Epidermal melanocyte (primary cell): ENCODE data around the gene YPEL3.

Source experiments
- DNase-seq: peaks from one replicate; pipeline ENCODE4 v3.0.0; 2011; ENCODE audit warnings: low spot score; ENCODE audit not compliant: insufficient read length

Gene YPEL3

DNA sequence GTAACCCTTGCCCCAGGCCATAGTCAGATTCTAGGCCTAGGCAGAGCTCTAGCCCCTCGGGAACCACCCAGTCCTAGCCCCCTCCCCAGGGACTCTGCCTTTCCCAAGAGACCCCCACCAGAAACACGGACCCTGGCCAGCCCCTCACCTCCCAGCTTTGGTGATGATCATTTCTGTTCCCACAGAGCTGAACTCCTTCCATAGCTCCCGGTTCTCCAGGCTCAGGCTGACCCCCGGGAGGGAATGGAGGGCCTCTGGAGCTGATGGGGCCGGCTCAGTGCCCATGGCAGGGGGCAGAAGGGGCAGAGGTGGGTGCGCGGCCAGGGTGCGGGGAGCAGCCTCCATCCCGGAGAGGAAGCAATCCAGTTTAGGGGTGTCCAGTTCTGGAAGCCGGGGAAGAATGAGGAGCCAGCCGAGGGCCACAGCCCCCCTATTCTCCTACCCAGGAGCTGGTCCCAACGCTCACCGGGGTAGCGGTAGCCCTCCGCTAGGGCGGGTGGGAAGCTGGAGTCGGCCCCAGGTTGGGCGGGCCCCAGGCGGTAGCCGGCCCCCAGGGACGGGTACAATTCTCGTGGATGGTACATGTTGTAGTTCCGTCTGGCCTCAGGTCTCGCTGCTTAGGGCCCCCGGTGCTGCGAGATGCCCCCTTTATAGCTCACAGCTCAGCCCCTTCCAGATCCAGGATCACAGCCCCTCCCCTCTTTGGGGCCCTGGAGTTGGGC lies 5.2 kb downstream of the YPEL3 start:
- no peak for DNase-seq

DNA sequence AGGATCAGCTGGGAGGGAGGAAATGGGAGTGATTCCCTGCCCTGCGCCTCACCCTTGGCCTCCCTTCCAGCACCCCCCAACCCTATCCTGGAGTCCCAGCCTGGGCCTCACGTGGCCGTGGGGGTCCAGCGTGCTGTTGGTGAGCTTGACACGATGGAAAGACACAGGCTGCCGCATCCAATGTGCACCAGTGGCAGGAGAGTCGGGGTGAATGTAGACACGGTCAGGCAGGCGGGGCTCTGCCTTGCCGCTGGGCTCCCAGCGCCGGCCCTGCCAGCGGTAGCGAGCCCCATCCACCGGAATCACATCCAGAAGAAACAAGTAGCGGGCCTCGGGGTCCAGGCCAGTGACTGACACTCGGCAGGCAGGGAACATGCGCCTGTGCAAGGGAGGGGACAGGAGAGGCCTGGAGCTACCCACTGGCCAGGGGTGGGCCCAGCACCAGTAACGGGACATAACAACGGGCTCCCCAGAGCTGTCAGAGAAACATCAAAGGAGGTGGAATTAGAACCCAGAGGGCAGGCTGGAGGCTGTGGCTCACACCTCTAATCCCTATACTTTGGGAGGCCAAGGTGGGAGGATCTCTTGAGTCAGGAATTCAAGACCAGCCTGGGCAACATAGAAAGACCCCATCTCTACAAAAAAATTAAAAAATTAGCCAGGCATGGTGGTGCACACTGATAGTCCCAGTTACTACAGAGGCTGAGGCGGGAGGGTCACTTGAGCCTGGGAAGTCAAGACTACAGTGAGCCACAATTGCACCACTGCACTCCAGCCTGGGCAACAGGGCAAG lies 7.0 kb downstream of the YPEL3 start:
- no peak for DNase-seq

DNA sequence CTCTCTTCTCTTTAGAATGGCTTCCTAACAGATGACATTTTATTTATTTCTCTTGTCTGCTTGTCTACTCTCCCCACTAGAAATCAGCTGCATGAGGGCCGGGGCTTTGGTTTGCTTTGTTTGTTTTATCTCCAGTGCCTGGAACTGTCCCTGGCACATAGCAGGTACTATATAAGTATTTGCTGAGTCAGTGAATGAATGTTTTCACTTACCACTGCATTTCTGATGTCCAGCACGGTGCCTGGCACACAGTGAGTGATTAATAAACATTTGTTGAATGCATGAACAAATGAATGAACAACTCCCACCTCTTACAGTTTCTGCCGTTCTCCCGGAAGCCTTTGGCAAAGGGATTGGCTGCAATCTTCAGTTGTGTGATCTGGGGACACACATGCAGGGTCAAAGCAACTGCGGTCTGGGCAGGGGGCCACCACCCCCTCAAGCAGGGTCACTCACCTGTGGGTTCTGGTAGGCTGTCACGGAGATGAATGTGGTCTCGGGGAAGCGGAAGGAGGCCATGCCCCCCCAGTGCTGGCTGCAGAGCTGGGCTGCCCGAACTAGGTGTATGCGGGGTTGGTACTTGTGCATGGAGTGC lies 7.7 kb downstream of the YPEL3 start:
- DNase-seq = no peak

DNA sequence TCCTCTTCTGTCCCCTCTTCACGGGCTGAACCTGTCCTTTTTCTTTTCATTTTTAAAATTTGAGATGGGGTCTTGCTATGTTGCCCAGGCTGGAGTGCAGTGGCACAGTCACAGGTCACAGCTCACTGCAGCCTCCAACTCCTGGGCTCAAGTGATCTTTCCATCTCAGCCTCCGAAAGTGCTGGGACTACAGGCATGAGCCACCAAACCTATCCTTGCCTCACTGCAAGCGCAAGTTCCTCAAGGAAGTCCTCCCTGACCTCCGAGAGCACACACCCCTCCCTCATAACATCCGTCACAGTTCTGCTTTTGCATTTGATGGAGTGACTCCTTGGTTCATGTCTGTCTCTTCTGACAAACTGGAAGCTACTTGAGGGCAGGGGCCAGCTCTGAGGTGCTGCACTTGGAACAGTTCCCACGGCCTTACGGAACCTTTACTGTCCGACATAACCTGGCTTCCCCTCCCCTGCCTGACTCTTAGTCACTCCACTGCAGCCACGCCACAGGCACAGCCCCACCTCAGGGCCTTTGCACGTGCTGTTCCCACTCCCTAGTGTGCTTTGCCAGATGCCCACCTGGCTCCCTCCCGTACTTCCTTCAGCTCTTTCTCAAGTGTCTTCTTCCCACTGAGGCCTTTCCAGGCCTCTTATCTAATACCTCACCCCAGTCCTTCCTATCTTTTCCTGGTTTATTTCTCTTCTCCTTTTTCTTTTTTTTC lies 8.7 kb downstream of the YPEL3 start:
- no peak for DNase-seq

DNA sequence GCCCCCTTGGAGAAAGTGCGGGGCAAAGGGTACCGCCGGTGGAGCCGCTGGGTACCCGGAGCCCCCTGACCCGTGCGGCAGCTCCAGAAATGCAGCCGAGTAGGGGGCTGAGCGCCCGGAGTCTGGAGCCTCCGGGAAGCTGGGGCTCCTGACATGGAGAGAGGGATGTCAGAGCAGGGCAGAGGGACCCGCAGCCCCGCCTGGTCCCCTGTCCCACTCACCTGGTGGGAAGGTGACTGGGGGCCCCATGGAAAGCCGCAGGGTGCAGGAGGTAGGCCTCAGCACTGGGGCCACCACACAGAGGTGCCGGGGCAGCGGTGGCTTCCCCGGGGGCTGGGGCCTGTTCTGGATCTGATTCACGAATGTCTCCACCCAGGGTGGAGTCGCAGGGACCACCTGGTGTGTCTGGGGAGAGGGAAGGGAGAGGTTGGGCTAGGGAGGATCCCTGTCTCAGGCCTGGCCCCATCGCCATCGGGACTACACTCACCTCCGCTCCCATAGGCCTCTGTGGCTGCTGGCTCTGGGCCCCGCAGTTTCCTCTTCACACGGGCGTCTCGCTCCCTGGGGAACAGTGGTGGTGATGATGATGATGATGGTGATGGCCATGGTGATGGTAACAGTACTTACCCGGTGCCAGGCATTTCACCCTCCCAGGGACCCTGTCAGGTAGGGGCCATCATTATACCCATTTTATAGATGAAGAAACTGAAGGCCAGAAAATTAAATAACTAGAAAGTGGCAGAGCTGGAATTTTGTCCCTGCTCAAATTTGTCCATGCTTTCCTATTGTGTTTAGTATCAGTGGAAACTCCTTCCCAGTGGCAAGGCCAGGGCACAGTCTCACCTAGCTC lies 9.5 kb downstream of the YPEL3 start:
- no peak for DNase-seq

DNA sequence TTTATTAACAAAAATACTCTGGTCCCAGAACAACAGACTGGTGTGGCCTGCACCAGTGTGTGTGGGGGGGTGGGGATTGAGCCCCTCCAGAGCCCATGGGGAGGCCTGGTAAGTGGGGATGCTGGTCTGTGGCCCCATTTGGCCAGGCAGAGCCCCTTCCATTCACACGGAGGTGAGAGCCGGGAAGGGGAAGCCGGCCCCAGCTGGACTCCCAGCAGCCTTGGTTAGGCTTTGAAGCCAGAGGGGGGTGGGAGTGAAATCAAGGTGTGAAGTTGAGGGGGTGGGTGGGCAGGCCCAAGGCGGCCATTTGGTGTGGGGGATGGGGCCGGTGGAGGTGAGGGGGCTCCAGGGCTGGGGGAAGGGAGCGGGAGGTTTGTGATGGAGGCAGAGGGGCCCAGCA lies 10.2 kb downstream of the YPEL3 start:
- DNase-seq = no peak

DNA sequence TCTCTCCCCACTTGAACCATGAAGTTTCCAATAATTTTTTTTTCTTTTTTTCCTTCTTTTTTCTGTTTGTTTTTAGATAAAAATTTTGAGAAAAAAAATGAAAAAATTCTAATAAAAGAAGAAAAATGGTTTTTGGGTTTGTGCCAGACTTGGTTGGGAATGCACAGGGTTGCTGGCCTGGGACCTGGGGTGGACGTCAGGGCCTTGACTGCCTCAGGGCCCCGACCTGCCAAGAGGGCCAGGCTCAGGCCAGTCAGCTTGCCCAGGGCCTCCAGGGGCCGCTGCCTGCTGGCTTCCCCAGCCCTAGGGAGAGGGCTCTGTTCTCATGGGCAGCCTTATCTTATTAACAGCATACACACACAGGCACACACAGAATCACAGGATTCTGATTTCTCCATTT lies 10.8 kb downstream of the YPEL3 start:
- DNase-seq = no peak

DNA sequence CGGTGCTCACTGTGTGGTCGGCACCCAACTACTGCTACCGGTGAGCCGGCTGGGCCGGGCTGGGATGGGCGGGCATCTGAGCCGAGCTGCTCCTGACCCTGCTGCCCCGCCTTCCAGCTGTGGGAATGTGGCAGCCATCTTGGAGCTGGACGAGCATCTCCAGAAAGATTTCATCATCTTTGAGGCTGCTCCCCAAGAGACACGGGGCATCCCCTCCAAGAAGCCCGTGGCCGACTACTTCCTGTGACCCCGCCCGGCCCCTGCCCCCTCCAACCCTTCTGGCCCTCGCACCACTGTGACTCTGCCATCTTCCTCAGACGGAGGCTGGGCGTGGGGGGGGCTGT lies 11.2 kb downstream of the YPEL3 start:
- no peak for DNase-seq

DNA sequence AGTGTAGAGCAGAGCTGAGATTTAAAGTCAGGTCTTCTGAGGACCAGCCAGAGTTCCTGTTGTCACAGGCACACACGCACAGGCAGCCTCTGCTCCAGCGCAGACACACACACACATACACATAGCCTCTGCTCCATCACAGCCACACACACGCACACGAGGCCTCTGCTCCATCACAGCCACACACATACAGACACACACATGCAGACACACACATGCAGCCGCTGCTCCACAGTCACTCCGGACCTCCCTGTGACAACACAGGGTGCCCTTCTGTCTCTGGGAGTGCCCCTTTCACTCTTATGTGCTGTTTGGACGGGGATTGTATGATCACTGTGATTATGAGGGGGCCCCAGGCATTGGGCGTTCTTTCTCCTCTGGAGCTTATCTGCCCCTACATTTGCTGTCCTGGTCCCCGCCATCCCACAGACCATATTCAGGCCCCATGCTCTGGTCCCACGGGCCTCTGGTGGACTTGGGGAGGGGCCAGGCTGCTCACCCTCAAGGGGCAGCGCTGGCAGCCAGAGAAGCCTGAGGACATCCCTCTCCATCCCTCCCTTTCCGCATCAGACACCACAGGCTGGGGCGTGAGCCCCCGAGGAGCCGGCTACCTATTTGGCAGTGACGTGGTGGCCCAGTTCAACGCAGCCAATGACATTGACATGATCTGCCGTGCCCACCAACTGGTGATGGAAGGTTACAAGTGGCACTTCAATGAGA lies 11.8 kb downstream of the YPEL3 start:
- no peak for DNase-seq

DNA sequence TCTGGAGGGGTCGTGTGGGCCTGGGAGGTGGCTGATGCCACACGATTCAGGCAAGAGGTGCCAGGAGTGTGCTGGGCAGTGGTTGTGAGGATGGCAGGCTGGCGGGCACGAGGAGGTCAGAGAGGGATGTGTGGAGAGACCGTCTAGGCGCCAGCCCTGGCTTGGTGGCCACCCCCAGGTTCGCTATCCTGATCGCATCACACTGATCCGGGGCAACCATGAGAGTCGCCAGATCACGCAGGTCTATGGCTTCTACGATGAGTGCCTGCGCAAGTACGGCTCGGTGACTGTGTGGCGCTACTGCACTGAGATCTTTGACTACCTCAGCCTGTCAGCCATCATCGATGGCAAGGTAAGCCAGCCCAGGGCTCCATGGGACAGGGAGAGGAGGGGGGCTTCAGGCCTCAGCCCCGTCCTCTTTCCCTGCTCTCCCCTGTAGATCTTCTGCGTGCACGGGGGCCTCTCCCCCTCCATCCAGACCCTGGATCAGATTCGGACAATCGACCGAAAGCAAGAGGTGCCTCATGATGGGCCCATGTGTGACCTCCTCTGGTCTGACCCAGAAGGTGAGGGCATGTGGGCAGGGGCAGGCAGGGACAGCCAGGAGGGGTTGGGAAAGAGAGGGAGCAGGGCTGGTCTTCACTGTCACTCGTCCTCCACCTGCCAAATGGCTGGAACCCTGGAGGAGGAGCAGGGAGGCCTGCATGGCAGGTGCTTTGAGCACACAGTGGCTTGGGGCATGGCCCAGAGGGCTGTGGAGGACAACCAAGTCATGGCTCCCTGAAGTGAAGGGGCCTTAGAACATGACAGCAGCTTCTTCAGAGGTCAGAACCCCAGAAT lies 12.6 kb downstream of the YPEL3 start:
- DNase-seq = no peak

DNA sequence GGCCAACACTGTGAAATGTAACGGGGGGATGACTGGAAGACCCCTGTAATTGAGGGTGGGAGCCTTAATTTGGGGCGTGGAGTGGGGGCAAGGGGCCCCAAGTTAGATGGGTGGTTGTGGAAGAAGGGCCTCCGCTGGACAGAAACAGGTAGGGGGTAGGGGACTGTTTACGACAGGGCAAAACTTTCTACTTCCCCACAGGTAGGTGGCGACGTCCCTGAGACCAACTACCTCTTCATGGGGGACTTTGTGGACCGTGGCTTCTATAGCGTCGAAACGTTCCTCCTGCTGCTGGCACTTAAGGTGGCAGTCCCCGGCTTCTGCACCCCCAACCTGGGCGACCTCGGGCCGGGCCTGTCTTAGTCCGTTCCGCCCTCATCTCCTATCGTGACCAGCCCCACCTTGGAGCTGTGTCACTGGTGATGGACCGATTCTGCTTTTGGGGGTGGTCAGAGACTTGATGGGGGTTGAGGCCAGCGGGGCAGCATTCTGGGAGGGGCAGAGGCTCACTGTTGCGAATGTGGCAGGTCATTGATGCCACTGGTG lies 13.4 kb downstream of the YPEL3 start:
- DNase-seq = no peak

DNA sequence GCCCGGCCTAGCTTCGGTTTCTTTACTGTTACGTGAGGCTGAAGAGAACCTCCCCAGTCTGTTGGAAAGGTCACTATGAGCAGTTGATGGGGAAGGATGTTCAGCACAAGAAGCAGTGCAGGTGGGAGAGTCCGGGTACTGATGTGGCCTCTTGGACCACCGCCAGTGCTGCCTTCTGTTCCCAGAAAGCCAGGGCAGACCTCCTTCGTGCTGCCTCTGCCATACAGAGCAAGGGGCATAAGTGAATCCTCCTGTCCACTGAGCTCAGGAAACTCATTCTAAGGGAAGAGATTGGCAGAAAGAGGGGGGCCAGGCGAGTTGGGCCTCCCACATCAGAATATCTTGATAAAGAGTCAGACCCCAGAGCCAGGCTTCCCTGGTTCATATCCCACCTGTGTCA lies 16.5 kb downstream of the YPEL3 start:
- DNase-seq = peak; percentile 3

DNA sequence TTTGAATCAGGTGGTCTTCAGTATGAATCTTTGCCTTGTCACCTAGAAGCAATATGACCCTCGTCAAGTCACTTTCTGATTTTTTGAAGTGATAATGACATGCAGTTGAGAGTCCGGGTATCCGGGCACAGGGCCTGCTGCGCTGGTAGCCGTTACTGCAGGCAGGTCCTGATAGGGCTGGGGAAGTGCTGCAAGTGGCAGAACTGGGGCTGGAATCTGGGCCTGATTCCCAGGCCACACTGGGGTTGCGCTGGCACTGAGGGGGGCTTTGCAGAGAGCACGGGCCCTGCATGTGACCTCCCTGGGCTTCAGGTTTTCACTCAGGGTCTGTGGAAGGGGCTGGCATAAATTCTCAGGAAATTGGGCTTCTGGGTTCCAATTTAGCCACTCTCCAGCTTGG lies 17.3 kb downstream of the YPEL3 start:
- peak; percentile 10 for DNase-seq

DNA sequence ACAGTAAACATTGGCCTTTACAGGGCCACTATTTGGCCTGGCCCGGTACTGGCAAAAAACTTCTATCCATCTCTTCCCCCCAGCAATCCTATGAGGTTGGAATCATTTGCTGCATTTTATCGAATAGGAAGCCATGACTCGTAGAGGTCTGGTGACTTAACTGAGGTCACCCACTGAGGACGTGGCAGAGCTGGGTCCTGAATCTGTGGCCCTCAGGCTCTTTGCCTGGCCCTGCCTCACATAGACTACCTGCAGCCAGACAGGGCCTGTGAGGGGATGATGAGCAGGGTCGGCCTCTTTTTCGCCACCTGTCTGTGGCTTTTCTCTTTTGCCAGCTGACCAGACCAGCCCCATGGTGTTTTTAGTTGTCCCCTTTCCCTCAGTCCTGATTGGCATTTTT lies 18.4 kb downstream of the YPEL3 start:
- DNase-seq = no peak

DNA sequence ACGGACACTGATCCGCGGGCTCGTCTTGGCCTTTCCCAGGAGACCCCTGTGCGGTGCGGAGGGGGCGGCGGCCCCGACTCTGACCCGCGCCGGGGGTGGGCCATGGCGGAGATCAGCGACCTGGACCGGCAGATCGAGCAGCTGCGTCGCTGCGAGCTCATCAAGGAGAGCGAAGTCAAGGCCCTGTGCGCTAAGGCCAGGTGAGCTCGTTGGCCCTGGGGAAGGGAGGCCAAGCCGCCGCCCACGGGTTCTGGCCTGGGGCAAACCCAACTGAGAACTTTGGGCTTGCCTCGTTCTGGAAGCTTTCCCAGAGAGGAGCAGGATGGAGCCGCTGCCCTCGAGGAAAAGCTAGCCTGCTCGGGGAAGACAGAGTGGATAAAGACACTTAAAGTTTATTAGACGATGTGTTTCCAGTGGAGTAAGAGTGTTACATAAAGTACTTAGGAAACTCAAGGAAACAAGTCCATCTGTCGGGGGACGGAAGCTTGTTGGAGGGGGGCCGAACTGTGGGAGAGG lies 19.7 kb downstream of the YPEL3 start:
- DNase-seq = no peak

DNA sequence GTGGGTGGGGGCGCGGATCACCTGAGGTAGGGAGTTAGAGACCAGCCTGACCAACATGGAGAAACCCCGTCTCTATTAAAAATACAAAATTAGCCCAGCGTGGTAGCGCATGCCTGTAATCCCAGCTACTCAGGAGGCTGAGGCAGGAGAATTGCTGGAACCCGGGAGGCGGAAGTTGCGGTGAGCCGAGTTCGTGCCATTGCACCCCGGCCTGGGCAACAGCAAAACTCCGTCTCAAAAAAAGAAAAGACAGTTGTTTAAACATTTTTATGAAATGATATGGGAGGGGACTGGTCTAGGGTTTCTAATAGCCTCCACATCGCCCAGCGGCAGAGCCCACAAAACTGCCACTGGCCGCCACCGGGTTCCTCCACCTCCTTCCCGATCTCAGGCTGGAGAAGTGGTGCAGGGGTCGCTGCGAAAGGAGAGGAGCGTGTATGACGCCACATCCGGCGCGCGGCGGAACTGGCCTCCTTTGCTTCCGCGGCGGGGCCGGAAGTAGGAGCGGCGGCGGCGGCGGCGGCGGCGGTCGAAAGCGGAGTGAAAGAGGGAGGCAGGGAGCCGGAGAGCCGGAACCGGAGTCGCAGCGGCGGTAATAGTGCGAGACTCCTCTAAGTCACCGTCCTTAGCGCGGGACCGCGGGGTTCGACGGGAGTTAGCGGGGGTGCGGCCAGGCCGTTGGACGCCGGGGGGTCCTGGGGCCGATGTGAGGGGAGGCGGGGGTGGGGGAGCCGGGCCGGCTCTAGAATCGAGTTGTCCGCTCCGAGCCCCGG lies 20.3 kb downstream of the YPEL3 start, which contains the start of gene PPP4C:
Gene PPP4C, plus strand, starts transcription at position 492 of the 773 bp plus-strand sequence. CDS start 384 bp downstream, outside the sequence.
- peak; percentile 98 for DNase-seq

DNA sequence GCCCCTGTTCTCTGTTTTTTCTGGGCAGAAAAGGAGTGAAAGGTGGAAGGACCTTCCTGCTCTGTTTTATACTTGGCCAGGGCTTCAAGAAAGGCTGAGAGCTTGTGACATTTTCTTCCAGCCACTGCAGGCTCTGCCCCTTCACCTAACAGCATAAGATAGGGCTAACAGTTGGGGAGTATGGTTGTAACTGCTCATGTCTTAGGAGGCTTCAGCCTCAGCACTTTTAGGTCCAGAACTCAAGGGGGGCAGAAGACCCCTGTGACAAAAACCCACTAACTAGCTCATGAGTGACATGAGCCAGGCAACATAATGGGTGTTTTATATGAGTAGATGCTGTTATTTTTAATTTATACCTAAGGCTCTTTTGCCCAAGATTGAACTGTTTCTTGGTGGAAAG lies 25.5 kb downstream of the YPEL3 start:
- DNase-seq = no peak
